Suprapubic skin (tissue), 3 donors: ENCODE data around the gene SLC39A3.

Experiments used
- POLR2AphosphoS5 ChIP-seq, 3 donors: sonication (generic); formaldehyde crosslinking; IDR thresholded peaks; one replicate each; pipeline ENCODE4 v1.6.1; 2017; ENCODE audit warnings: antibody characterized with exemption in 3 of 3
- TF ChIP-seq, protein P1 (sequence below), 2 donors: fragments of 200-600 bp in 1 of 2; fragments of 450-650 bp in 1 of 2; sonication (generic) in 1 of 2; IDR thresholded peaks; one replicate each; pipeline ENCODE4 v1.5.1; 2016 to 2019; ENCODE audit warnings: antibody characterized with exemption in 2 of 2, mild to moderate bottlenecking in 1 of 2, moderate library complexity in 1 of 2

DNA sequence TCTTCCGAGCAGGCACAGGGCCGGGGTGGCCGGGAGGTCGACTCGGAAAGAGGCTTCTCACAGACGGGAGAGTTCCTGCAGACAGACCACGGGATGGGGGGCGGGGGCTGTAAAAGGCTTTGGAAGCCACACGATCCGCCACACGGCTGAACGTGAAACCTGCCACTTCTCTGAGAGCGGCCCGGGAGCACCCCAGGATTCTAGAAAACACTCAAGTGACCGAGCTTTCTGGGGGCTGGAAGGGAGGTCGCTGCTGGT lies 15.6 kb upstream of the SLC39A3 start:
- TF ChIP-seq, protein P1, sequence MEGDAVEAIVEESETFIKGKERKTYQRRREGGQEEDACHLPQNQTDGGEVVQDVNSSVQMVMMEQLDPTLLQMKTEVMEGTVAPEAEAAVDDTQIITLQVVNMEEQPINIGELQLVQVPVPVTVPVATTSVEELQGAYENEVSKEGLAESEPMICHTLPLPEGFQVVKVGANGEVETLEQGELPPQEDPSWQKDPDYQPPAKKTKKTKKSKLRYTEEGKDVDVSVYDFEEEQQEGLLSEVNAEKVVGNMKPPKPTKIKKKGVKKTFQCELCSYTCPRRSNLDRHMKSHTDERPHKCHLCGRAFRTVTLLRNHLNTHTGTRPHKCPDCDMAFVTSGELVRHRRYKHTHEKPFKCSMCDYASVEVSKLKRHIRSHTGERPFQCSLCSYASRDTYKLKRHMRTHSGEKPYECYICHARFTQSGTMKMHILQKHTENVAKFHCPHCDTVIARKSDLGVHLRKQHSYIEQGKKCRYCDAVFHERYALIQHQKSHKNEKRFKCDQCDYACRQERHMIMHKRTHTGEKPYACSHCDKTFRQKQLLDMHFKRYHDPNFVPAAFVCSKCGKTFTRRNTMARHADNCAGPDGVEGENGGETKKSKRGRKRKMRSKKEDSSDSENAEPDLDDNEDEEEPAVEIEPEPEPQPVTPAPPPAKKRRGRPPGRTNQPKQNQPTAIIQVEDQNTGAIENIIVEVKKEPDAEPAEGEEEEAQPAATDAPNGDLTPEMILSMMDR (IDR thresholded peaks at IDR 0.05): no peak
- TF ChIP-seq POLR2AphosphoS5 (IDR thresholded peaks at IDR 0.05): no peak
